Fibroblast of villous mesenchyme (primary cell): ENCODE measurements around the gene NYAP1. TPM values are rescaled to one million over a fixed set of nuclear protein-coding genes. Genes with fewer than 3 reads are reported as not detected.
"Not testable (repeated sequence)": the region's sequence is repeated elsewhere in the genome, so short reads cannot be mapped to it uniquely, and the experiment has no call there.

Source experiments
- DNase-seq: peaks from one replicate; pipeline ENCODE4 v3.0.0-alpha.2; 2010; ENCODE audit warnings: low read depth
- H3K4me3 ChIP-seq: 2 replicates; pipeline ENCODE4 v1.5.1; 2011; ENCODE audit warnings: low read depth, mild to moderate bottlenecking, low read length
- CTCF ChIP-seq: IDR thresholded peaks from 2 replicates; pipeline ENCODE4 v1.5.1; 2012; ENCODE audit warnings: low read depth, mild to moderate bottlenecking, low read length; ENCODE audit not compliant: insufficient read depth
- total RNA-seq: library from RNA; depleted of rRNA; stranded (reverse); fragments of >200 nt; gene quantifications from 2 replicates; pipeline ENCODE4 v1.2.3, GENCODE V29; 2012

The NYAP1 gene
- total RNA-seq, 1 donor: 0.43 TPM

GRCh38 chr7:100492738-100493475 is 9.2 kb downstream of the NYAP1 start:
- no peak for DNase-seq
- peak overlapping the region; percentile 23 for H3K4me3 ChIP-seq
- TF ChIP-seq CTCF: no peak

- peak; percentile 30 for DNase-seq
- peak overlapping the region; percentile 23 for H3K4me3 ChIP-seq
- TF ChIP-seq CTCF: no peak
Measured at GRCh38 chr7:100493476-100494264, 9.9 kb downstream of the NYAP1 start.

GRCh38 chr7:100496509-100496908 is 12.8 kb downstream of the NYAP1 start:
- no peak overlapping the region for H3K4me3 ChIP-seq
- TF ChIP-seq CTCF: no peak
- no peak for DNase-seq

GRCh38 chr7:100500743-100501142 is 17.0 kb downstream of the NYAP1 start:
- DNase-seq, H3K4me3 ChIP-seq: not testable (repeated sequence)

- not testable (repeated sequence) for H3K4me3 ChIP-seq
- peak; percentile 37 for DNase-seq
Measured at GRCh38 chr7:100504031-100504430, 20.3 kb downstream of the NYAP1 start.

- TF ChIP-seq CTCF: no peak
- H3K4me3 ChIP-seq: no peak overlapping the region
- no peak for DNase-seq
Measured at GRCh38 chr7:100504887-100505611, 21.3 kb downstream of the NYAP1 start.

- no peak for DNase-seq
- H3K4me3 ChIP-seq: no peak overlapping the region
- TF ChIP-seq CTCF: no peak
Measured at GRCh38 chr7:100506356-100506923, 22.7 kb downstream of the NYAP1 start.
